ENCODE results near the gene TSHZ2.

GRCh38 chr20:53283011-53283410 is 310.9 kb downstream of the TSHZ2 start:
- TF ChIP-seq SUZ12 (IDR thresholded peaks at IDR 0.05; ENCODE audit: extremely low read depth, insufficient read depth, insufficient read length) (no peak), ZNF274 (IDR thresholded peaks at IDR 0.05; ENCODE audit: low read depth, low read length) (no peak)

Data from NT2/D1 (cell line).